ENCODE measurements around the gene ZNF394.

Gene ZNF394

DNA sequence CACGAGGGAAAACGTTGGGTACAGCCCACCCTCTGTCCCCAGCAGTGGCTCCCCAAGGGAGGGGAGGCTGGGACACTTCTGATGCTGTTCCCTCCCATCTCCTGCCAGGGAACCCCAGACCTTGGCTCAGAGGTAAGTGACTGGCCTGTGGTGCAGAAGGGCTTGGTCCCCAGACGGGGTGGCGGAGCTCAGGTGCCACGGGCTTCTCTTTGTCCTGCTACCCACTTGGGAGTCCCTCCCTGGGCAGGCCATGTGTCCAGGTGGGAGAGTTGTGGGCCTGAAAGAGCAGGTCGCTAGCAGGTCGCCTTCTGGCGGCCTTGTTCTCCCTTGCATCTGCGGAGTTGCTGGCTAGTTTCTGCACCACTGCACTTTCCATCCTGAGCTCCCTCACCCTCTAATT, 44.2 kb downstream of the ZNF394 start:
- no peak for DNase-seq
- intact Hi-C loops (cut with DNase I) = no loop called here

DNA sequence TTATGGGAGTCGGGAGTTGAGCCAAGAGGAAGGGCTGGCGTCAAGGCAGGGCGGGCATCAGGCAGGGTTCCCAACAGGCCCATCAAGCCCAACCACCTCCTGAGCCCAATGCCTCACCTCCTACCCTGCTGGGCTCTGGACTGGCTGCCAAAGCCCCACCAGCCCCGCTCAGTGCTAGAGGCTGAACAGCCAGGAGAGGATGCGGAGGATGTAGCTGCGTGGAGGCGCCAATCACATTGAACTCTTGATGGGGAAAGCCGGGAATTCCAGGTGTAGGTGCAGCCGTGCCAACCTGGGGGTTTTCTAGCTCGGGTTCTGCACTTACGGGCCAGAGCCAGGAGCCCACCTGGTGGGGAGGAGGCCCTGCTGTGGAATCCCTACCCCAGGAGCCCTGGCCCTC, 47.0 kb downstream of the ZNF394 start:
- intact Hi-C loops (cut with DNase I) = no loop called here
- no peak for DNase-seq

DNA sequence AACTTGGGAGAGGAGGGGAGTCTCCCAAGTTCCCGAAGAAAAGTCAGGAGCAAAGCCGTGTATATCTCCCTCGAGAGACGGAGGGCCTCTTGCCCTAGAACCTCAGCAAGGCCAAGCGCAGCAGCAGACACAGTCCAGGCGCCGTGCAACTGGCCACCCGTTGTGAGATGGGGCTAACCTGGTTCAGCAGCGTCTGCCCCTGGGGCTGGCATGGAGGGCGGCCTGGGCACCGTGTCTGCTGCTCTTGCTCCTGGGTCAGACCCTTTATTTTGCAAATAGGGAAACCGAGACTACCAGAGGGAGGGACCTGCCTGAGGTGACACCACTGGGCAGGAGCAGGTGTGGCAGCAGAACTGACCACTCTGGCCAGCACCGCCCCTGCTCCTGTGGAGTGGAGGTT, 47.5 kb downstream of the ZNF394 start:
- intact Hi-C loops (cut with DNase I) = no loop called here
- no peak for DNase-seq

DNA sequence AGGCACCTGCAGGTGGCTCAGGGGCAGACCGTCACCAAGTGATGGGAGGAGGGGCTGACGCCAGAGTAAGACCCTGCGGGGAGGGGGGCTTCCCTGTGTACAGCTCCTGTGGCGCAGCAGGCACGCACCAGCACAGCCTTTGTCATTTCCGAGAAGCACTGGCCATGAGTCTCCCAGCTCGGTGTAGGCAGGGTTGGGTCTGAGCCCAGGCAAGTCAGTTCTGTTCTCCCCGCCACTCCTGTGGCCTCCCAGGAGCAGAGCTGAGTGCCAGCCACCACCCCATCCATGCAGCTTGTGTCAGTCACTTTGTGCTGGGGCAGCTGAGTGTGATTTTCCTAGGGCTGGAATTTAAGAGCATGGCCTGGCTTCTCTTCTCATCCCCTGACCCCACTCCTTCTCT, 48.1 kb downstream of the ZNF394 start:
- DNase-seq = peak in 9 of 10 donors; percentile 31 to 94 (median 74)
- intact Hi-C loops (cut with DNase I) = no loop called here

DNA sequence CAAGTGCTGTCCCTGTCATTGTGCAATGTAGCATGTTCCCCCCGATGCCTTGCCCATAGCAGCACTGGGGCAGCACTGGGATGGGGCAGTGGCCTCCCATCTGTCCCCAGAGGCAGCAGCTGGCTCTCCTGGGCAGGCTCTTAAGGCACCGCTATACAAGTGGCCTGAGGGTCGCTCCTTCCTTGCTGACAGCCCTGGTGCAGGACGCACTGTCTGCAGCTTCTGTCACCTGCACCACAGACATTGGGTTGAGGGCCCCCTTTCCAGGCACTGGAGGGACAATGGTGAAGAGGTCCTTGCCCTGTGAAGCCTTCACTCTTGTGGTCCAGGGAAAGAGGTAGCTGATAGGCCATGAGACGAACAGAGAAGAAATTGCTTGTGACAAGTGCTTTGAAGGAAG, 50.8 kb downstream of the ZNF394 start:
- intact Hi-C loops (cut with DNase I) = no loop called here
- no peak for DNase-seq

DNA sequence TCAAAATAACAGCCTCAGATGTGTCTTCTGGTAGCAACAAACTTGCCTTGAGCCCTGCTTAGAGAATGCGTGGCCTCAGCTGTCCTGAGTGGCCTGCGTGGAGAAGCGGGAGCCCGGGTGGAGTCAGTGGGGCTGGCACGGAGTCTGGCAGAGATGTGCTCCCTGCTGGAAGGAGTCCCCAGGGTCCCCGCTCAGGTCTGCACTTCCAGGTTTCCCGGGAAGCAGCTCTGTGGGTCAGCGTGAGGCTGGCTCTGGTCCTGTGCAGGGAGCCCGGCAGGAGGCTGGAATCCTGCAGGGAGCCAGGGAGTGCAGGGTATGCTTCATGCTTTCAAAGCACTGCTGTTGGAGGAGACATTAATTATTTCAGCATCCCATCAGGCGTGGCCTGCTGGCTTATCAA, 51.2 kb downstream of the ZNF394 start:
- DNase-seq = no peak
- intact Hi-C loops (cut with DNase I) = no loop called here

DNA sequence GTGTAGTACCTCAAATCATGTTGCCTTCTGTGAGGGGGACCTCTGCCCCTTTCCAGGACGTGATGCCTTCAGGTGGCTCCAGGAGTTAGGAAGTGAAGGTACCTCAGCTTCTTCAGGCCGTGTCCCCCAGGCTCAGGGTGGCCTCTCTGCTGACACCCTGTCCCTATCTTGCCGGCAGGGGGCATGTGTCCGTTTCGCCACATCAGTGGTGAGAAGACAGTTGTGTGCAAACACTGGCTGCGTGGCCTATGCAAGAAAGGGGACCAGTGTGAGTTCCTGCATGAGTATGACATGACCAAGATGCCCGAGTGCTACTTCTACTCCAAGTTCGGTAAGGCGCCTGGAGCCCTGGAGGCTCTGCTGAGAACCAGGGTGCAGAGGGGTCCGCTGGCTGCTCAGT, 52.1 kb downstream of the ZNF394 start:
- intact Hi-C loops (cut with DNase I) = no loop called here
- no peak for DNase-seq

DNA sequence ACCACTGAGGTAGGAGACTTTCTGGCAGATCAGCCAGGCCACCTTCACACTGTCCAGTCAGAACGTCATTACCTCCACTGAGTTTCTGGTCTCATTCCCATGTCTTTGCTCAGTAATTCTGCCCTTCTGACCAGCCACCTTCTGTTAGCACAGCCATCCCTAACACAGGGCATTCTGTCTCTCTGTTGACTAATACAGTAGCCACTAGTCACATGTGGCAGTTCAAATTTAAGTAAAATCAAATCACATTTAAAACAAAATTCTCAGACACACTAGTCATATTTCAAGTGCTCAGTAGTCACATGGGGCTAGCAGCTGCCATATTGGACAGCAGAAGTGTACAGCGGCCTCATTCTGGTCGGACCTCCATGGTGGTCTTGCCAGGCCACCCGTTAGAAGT, 54.0 kb downstream of the ZNF394 start:
- DNase-seq = no peak
- intact Hi-C loops (cut with DNase I) = no loop called here
